ENCODE results near the gene CTNNA2. TPM values are rescaled to one million over a fixed set of nuclear protein-coding genes. Genes with fewer than 3 reads are reported as not detected.
A peak's percentile ranks its signal among the peaks of the same experiment; 100 is the strongest.

Gene CTNNA2
- total RNA-seq, 1 donor from 2014 or later: not detected

GRCh38 chr2:80040226-80040625 lies 527.4 kb downstream of the CTNNA2 start:
- no peak for DNase-seq
- no peak for ATAC-seq
- intact Hi-C loops (cut with micrococcal nuclease): no loop called here

DNA sequence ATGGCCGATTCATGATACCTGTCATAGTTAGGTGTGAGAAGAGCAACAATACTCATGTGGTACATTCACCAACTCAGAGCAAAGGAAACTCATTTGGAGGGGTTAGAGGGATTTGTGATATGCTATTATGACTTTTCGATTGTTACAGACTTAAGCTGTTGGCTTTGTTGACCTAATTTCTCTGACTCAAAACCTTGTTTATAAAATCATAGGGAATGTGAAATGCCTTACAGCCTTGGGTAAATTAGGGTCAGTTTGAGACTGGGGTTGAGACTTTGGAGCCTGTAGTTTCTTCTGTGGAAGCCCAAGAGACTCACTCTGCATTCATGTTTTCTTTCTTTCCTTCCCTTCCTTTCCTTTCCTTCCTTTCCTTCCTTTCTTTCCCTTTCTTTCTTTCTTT lies 529.8 kb downstream of the CTNNA2 start:
- no peak for DNase-seq
- ATAC-seq: no peak
- intact Hi-C loops (cut with micrococcal nuclease): no loop called here

DNA sequence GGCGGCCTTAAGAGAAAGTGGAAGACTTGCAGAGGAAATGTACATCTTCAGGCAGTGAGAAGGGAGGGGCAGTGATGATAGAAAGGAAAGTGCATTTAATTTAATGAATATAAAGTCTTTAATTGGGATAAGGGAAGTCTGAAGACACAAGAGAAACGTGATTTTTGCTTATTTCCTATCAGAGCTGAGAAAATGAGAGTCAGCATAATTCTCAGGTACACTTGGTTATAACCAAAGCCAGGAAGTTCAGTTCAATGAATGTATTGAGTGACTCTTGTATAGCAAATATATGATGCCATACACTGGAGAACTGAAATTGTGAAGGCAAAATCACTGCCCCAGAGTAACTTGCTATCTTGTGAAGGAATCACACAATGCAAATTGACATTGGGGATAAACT lies 535.4 kb downstream of the CTNNA2 start:
- DNase-seq: no peak
- intact Hi-C loops (cut with micrococcal nuclease): no loop called here
- no peak for ATAC-seq

GRCh38 chr2:80050246-80050645 lies 537.4 kb downstream of the CTNNA2 start:
- ATAC-seq: no peak
- no peak for DNase-seq
- intact Hi-C loops (cut with micrococcal nuclease): no loop called here

GRCh38 chr2:80053522-80054345 lies 540.9 kb downstream of the CTNNA2 start:
- DNase-seq: no peak
- intact Hi-C loops (cut with micrococcal nuclease): no loop called here
- no peak for ATAC-seq

GRCh38 chr2:80054346-80054675 lies 541.5 kb downstream of the CTNNA2 start:
- intact Hi-C loops (cut with micrococcal nuclease): no loop called here
- ATAC-seq (no peak), DNase-seq (no peak)

DNA sequence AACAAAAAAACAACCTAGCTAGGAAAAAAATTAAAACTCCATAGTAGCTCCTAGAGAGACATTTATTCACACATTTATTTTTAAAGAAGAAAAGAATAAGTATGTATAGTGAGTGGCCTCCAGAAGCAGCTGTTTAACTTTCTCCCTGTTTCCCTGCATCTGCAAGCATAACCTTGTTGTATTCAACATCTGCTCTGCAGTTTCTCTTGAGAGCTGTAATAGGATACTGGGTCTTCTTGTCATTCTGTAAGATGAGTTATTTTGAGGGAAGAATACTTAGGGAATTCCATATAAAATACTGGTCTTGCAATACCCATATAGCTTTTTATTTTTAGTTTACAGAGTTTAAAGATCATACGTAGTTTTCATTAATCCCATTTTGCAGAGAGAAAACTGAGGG lies 545.1 kb downstream of the CTNNA2 start:
- intact Hi-C loops (cut with micrococcal nuclease): no loop called here
- no peak for ATAC-seq
- DNase-seq: no peak

DNA sequence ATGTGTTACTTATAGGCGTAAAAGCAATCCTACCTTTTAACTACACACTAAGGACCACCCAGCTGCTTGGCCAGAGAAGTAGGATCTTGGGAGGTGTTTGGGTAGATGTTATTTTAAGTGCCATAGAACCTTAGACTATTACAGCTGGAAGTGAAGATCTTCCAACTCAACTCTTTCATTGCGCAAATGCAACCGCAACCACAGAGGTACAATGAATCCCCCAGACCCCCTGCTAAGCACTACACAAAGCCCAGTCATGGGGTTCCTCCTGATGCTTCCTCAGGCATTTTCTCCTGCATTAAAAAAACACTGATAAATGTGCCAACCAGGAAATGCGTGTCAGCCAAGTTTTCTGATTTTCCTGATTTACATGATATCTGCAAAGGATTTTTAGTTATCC lies 545.7 kb downstream of the CTNNA2 start:
- intact Hi-C loops (cut with micrococcal nuclease): no loop called here
- DNase-seq (no peak), ATAC-seq (no peak)

DNA sequence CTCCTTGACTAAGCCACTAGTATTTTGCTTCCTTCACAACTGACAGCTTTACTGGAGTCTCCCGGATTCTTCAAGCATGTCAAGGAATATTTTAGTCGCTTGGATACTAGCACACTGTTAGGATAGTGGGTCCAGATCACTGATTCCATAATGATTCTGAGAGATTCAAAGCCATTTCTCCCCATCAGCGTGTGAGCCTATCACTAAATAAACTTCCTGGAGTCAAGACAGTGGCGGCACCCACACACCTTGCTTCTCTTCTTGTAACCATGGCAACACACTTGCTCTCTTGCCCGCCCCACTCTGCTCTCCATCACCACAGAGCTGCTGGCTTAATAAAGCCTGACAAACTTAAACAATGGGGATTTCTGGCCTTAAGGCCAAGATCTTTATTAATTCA lies 546.6 kb downstream of the CTNNA2 start:
- no peak for DNase-seq
- intact Hi-C loops (cut with micrococcal nuclease): no loop called here
- no peak for ATAC-seq

GRCh38 chr2:80061881-80062280 lies 549.0 kb downstream of the CTNNA2 start:
- intact Hi-C loops (cut with micrococcal nuclease): no loop called here
- DNase-seq (no peak), ATAC-seq (no peak)

DNA sequence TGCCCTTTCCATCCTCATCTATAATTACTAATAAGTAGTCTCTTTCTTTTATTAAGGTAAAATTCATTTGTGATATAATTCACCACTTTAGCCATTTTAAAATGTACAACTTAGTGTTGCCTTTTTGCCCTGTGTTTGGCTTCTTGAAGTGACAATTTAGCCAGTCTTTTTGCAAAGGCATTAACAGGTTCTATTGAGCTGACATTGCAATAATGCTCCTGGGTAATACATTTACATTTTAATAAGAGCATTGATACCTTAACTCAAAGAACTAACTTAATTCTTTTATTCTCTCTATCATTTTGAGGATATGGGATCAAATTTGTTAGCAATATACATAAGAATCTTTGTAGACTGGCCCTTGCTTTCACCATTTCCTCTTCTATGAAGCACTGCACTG lies 549.4 kb downstream of the CTNNA2 start:
- DNase-seq (no peak), ATAC-seq (no peak)
- intact Hi-C loops (cut with micrococcal nuclease): no loop called here

- DNase-seq: no peak
- ATAC-seq: peak; percentile 75
- intact Hi-C loops (cut with micrococcal nuclease): no loop called here
These were observed 555.3 kb downstream of the CTNNA2 start for GRCh38 chr2:80068038-80068731.

- DNase-seq (no peak), ATAC-seq (no peak)
- intact Hi-C loops (cut with micrococcal nuclease): loop anchor here (5.0 kb wide), 1 partner anchor 432 kb away; no protein-coding TSS in a partner anchor
These were observed 557.7 kb downstream of the CTNNA2 start for GRCh38 chr2:80070587-80070986.

- no peak for ATAC-seq
- intact Hi-C loops (cut with micrococcal nuclease): loop anchor here (5.0 kb wide), 1 partner anchor 430 kb away; no protein-coding TSS in a partner anchor
- no peak for DNase-seq
These were observed 559.1 kb downstream of the CTNNA2 start for GRCh38 chr2:80071941-80072340.

- ATAC-seq (peak; percentile 64), DNase-seq (no peak)
- intact Hi-C loops (cut with micrococcal nuclease): loop anchor here (5.0 kb wide), 1 partner anchor 429 kb away; no protein-coding TSS in a partner anchor
These were observed 560.3 kb downstream of the CTNNA2 start for GRCh38 chr2:80073134-80073561.

DNA sequence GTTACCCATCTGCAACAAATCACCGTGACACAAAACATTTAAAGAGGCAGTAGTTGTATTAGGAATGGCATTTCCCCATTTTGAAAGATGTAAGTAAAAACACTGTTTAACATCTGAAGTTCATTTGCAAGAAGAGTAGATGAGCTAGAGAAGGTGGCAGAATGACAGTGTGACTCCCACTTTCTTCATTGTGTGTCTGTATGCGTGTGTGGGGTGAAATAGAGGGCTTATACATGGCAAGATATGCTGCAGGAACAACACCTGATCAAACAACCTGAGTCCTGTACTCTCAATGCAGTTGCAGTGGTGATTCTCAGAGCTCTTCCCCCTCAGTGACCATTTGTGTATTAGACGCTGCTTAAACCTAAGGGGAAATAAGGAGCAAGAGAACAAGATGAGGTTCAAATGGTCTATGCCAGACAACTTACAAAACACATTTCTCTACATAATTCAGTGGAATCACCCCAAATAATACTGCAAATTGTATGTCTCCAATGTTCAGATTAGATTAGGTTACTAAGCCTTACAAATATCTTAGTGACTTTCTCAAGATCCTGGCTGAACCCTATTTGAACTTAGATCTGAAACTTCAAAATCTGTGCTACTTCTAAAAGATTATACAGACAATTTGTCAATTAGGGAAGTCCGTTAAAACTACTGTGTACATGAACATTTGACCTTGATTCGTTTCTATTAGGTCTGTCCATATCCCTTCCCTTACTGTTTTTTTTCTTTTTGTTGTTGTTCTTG lies 561.6 kb downstream of the CTNNA2 start:
- ATAC-seq: no peak
- intact Hi-C loops (cut with micrococcal nuclease): loop anchor here (5.0 kb wide), 1 partner anchor 428 kb away; no protein-coding TSS in a partner anchor
- no peak for DNase-seq

GRCh38 chr2:80075719-80076118 lies 562.9 kb downstream of the CTNNA2 start:
- ATAC-seq: no peak
- no peak for DNase-seq
- intact Hi-C loops (cut with micrococcal nuclease): no loop called here

DNA sequence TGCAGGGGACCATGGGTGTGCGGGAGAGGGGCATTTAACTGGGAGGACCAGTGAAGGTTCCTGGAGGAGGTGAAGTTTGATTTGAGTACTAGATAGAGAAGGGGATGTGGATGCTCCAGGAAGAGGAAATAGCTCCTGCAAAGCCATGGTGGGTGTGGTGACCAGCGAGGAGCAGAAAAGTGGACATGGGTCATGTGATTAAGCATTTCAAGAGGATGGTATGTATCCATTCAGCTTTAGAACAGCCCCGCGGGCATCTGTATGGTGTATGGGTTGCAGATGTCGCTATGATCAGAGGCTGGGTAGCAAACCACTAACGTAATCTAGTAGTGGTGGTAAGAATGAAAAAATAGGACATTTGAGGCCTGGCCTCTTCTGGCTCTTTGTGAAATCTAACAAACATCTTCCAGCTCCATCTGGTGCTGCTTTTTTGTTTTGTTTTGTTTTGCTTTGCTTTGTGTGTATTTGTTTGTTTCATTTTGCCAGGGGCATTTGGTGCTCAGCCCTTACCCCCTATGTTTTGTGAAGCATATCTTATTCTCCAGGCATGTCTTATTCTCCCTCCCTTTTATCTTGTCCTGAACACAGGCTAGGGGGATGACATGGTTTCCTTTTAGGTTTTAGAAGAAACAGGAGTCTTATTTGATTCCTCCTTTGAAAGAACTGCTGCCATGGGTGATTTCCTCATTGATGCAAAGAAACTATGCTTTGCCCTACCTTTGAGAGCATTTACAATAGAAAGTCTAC lies 565.6 kb downstream of the CTNNA2 start:
- intact Hi-C loops (cut with micrococcal nuclease): no loop called here

GRCh38 chr2:80080957-80081356 lies 568.1 kb downstream of the CTNNA2 start:
- ATAC-seq (no peak), DNase-seq (no peak)
- intact Hi-C loops (cut with micrococcal nuclease): no loop called here

More for the DNA sequence above, 565.6 kb downstream of the CTNNA2 start:
- no peak for DNase-seq
- no peak for ATAC-seq
